Calu3 (cell line): ENCODE results near the gene MDK. TPM values are rescaled to one million over a fixed set of nuclear protein-coding genes. Genes with fewer than 3 reads are reported as not detected.

ENCODE experiments used
- BruUV-seq: library from RNA; stranded (reverse); fragments of 400-500 nt; replicated peaks from 2 replicates; lab custom pipeline; 2021; lab: Mats Ljungman, UMichigan
- CTCF ChIA-PET: fragments of 300-600 bp; sonication (Branson Sonifier 250); formaldehyde crosslinking; loops from one replicate; lab custom pipeline; 2022; ENCODE audit warnings: antibody characterized with exemption; lab: Charles Lee
- DNase-seq: peaks from one replicate; pipeline ENCODE4 v3.0.0; 2022
- H3K27ac Mint-ChIP-seq: one replicate; pipeline ENCODE4 v1.8.0; 2022; ENCODE audit warnings: mixed read lengths; ENCODE audit not compliant: unreplicated experiment
- H3K27me3 Mint-ChIP-seq: one replicate; pipeline ENCODE4 v1.8.0; 2022; ENCODE audit warnings: mixed read lengths; ENCODE audit not compliant: unreplicated experiment
- H3K36me3 Mint-ChIP-seq: one replicate; pipeline ENCODE4 v1.8.0; 2022; ENCODE audit warnings: mild to moderate bottlenecking, moderate library complexity, mixed read lengths; ENCODE audit not compliant: insufficient read depth, unreplicated experiment
- H3K4me1 Mint-ChIP-seq: one replicate; pipeline ENCODE4 v1.8.0; 2022; ENCODE audit warnings: mild to moderate bottlenecking, low read depth, mixed read lengths; ENCODE audit not compliant: unreplicated experiment
- H3K4me3 Mint-ChIP-seq: one replicate; pipeline ENCODE4 v1.8.0; 2022; ENCODE audit warnings: mild to moderate bottlenecking, low read depth, moderate library complexity, mixed read lengths; ENCODE audit not compliant: unreplicated experiment
- H3K9me3 Mint-ChIP-seq: one replicate; pipeline ENCODE4 v1.8.0; 2022; ENCODE audit warnings: low read depth, mixed read lengths; ENCODE audit not compliant: unreplicated experiment
- intact Hi-C: fragments of 100-400 bp; cut with micrococcal nuclease; formaldehyde crosslinking; loops from one replicate; pipeline ENCODE4 v1.10.0; 2022; ENCODE audit not compliant: unreplicated experiment
- total RNA-seq: library from RNA; stranded (reverse); gene quantifications from 2 replicates; pipeline ENCODE4 v1.2.3, GENCODE V29; 2022
- TF ChIP-seq, protein P1 (sequence below): fragments of 200-600 bp; IDR thresholded peaks from one replicate; pipeline ENCODE4 v1.8.0; 2022; ENCODE audit warnings: antibody characterized with exemption; ENCODE audit not compliant: unreplicated experiment

The MDK gene
- total RNA-seq, 1 experiment from 2014 or later: 74.9 TPM

DNA sequence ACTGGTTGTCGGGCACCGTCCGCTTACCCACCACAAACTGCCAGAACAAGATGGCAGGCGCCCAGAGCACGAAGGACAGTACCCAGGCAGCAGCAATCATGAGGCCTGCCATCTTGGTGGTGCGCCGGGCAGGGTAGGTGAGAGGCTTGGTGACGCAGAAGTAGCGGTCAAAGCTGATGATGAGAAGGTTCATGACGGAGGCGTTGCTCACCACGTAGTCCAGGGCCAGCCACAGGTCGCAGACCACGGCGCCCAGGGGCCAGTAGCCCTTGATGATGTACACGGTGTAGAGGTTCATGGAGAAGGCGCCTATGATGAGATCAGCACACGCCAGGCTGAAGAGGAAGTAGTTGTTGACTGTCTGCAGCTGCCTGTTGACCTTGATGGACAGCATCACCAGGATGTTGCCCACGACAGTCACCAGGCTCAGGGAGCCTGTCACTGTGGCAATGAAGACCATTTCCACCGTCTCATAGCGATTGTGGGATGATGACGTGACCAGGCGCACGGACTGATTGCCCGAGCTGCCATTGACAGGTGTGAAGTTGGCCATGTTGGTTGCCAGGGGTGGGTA, 4.6 kb downstream of the MDK start:
- BruUV-seq: no TSS peak
- H3K4me3 Mint-ChIP-seq: no peak overlapping the region

DNA sequence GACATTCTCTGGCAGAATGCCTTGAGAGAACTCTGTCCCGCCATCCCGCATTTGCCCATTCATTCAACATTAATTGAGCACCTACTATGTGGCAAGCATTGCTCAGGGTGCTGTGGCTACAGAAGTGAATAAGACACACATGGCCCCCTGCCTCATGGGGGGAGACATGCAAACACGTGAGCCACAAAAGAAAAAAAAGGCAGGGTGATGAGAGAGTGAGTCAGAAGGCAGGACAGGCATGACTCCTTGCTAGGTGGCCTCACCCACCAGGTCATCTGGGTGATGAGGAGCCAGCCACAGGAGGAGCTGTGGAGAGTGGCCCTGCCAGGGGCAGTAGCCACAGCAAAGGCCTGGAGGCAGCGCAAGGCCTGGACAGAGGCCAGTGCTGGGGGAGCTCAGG, 5.2 kb downstream of the MDK start:
- Mint-ChIP-seq H3K4me1 (peaks cover 28% of the 10 kb centered on the region), H3K27me3 (peaks cover 55% of the 10 kb centered on the region)
- CTCF ChIA-PET: no interaction called here

More for the DNA sequence above, 4.6 kb downstream of the MDK start:
- Mint-ChIP-seq H3K4me1 (peaks cover 28% of the 10 kb centered on the region), H3K9me3 (no peaks in the 10 kb centered on the region), H3K36me3 (peaks cover 31% of the 10 kb centered on the region), H3K27ac (no peak overlapping the region), H3K27me3 (peaks cover 54% of the 10 kb centered on the region)
- CTCF ChIA-PET: no interaction called here
- intact Hi-C loops: loop anchor here (5.0 kb wide), 1 partner anchor 151 kb away; no protein-coding TSS in a partner anchor
- TF ChIP-seq, protein P1, sequence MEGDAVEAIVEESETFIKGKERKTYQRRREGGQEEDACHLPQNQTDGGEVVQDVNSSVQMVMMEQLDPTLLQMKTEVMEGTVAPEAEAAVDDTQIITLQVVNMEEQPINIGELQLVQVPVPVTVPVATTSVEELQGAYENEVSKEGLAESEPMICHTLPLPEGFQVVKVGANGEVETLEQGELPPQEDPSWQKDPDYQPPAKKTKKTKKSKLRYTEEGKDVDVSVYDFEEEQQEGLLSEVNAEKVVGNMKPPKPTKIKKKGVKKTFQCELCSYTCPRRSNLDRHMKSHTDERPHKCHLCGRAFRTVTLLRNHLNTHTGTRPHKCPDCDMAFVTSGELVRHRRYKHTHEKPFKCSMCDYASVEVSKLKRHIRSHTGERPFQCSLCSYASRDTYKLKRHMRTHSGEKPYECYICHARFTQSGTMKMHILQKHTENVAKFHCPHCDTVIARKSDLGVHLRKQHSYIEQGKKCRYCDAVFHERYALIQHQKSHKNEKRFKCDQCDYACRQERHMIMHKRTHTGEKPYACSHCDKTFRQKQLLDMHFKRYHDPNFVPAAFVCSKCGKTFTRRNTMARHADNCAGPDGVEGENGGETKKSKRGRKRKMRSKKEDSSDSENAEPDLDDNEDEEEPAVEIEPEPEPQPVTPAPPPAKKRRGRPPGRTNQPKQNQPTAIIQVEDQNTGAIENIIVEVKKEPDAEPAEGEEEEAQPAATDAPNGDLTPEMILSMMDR: no peak
- DNase-seq: no peak

DNA sequence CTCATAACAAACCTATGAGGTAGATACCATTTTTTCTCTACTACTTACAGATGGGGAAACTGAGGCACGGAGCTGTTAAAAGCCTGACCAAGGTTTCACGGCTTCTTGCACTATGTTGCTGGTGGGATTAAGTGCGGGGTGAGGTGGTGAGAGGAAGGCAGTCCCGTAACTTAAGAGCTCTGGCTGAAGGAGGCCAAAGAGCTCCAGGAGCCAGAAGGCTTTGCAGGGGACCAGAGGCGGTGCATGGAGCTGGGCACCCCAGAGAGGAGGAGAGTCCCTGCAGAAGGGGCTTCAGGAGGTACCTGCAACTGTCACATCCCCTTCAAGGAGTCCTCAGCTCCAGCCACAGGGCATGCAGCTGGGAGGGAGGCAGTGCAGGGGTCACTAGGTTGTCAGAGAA, 6.0 kb downstream of the MDK start:
- Mint-ChIP-seq H3K36me3 (peaks cover 21% of the 10 kb centered on the region), H3K9me3 (no peaks in the 10 kb centered on the region), H3K27ac (no peak overlapping the region), H3K27me3 (peaks cover 59% of the 10 kb centered on the region), H3K4me3 (no peak overlapping the region), H3K4me1 (peaks cover 29% of the 10 kb centered on the region)
- CTCF ChIA-PET: no interaction called here
- intact Hi-C loops: loop anchor here (5.0 kb wide), 1 partner anchor 150 kb away; no protein-coding TSS in a partner anchor
- TF ChIP-seq, protein P1: no peak
- no peak for DNase-seq
- BruUV-seq: no TSS peak

More for the DNA sequence above, 5.2 kb downstream of the MDK start:
- H3K27ac Mint-ChIP-seq: no peak overlapping the region
- BruUV-seq: no TSS peak
- intact Hi-C loops: loop anchor here (5.0 kb wide), 1 partner anchor 151 kb away; no protein-coding TSS in a partner anchor
- TF ChIP-seq, protein P1: no peak
- no peak overlapping the region for H3K4me3 Mint-ChIP-seq
- H3K9me3 Mint-ChIP-seq: no peaks in the 10 kb centered on the region
- DNase-seq: no peak
- H3K36me3 Mint-ChIP-seq: peaks cover 26% of the 10 kb centered on the region

DNA sequence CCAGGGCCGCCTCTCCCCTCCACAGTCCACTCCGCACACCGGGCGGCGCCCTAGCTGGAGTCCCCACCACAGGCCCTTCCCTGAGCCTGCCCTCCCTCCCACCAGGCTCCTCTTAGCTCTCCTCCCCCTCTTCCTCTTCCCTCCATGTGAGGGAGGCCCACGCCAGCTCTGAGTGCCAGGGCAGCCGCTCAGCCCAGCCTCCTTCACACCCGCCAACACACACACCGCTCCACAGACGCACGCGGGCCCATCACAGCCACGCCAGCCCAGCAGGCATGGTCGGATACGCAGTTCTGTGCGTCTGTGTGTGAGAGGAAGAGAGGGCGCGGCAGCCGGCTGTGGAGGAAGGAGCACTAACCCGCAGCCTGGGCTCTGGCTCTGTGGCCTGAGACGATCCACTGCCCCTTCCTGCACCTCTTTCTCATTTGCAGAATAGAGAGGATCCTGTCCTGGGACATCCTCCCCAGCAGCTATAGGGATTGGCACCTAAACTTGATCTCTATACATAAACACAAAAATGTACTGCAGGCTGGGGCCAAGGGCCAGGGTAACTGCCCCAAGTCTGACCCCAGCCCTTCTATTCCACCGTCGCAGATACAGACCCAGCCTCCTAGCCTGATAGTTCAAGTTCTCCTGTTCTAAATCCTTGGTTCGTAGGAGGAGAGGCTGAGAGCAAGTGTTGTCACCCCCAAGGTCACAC, 6.6 kb downstream of the MDK start:
- no peak overlapping the region for H3K27ac Mint-ChIP-seq
- no TSS peak for BruUV-seq
- peaks cover 35% of the 10 kb centered on the region for H3K4me1 Mint-ChIP-seq
- CTCF ChIA-PET: interaction anchor here (0.9 kb wide), 1 partner anchor 141 kb away, joined by 3 read pairs; no protein-coding TSS in a partner anchor
- DNase-seq: no peak
- H3K4me3 Mint-ChIP-seq: no peak overlapping the region
- intact Hi-C loops: loop anchor here (5.0 kb wide), 1 partner anchor 149 kb away; no protein-coding TSS in a partner anchor
- H3K36me3 Mint-ChIP-seq: peaks cover 27% of the 10 kb centered on the region
- no peaks in the 10 kb centered on the region for H3K9me3 Mint-ChIP-seq
- TF ChIP-seq, protein P1: no peak
- H3K27me3 Mint-ChIP-seq: peaks cover 65% of the 10 kb centered on the region
